ENCODE measurements around the gene RUNDC3A.

RUNDC3A gene

GRCh38 chr17:44284024-44284400 lies 24.4 kb upstream of the RUNDC3A start:
- DNase-seq: no peak

- no peak for DNase-seq
Observed at GRCh38 chr17:44287651-44288050, 20.8 kb upstream of the RUNDC3A start.

DNA sequence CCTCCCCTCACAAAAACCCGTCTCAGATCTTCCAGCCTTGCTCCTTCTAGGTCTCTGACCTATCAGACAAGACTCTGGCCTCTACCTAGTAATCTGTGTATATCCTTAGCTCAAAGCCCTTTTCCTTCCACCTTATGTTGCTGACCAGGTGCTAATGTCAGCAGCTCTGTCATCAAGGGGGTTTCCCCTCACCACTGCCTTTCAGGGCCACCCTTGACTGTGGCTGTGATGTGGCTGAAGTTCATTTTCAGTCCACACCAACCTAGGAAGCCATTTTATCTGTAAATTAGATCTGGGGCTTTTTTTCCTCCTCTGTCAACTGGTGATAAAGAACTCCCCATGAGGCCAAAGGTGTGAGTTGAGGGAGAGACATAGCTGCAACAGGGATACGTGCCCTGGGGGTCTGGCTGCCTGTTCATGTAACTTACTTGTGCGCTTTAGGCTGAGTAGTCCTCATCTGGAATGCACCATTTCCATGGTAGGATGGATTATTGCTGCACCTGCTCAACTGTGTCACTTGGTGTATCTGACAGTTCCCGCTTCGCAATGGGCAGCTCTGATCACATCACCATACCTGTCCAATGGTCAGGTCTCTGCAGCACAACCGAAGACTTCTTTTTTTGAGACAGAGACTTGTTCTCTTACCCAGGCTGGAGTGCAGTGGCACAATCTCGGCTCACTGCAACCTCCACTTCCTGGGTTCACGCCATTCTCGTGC lies 14.7 kb upstream of the RUNDC3A start:
- DNase-seq: no peak

DNA sequence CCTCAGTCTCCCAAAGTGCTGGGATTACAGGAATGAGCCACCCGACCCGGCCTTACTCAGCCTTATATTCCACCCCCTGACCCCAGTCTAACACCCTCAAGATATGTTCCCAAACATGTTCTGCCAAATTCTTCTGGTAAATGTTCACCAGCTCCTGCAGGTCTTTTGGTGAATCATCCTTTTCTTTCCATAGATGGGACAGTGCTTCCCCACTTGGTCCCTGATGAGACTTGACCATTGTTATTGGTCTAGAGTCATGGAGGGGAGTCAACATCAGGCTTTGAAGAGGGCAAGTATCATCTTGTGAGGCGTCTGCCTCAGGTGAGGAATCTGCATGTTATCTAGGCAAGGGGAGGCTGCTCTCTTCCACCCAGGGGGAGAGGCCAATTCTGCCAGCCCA lies 10.4 kb upstream of the RUNDC3A start:
- DNase-seq: no peak

DNA sequence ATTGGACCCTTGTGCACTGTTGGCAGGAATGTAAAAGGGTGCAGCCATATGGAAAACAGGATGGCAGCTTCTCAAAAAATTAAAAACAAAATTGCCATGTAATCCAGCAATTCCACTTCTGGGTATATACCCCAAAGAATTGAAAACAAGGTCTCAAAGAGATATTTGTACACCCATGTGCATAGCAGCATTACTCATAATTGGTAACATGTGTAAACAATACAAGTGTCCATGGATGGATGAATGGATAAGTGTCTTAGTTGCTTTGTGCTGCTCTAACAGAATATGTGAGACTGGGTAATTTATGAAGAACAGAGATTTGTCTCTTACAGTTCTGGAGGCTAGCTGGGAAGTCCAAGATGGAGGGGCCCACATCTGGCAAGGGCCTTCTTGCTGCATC lies 3.8 kb upstream of the RUNDC3A start:
- peak; percentile 35 for DNase-seq

GRCh38 chr17:44307387-44308186 lies 814 bp upstream of the RUNDC3A start:
- peak; percentile 84 for DNase-seq

- DNase-seq: peak; percentile 19
Observed at GRCh38 chr17:44308865-44309264, 464 bp downstream of the RUNDC3A start.

GRCh38 chr17:44309472-44309871 lies 1.1 kb downstream of the RUNDC3A start:
- DNase-seq: no peak

DNA sequence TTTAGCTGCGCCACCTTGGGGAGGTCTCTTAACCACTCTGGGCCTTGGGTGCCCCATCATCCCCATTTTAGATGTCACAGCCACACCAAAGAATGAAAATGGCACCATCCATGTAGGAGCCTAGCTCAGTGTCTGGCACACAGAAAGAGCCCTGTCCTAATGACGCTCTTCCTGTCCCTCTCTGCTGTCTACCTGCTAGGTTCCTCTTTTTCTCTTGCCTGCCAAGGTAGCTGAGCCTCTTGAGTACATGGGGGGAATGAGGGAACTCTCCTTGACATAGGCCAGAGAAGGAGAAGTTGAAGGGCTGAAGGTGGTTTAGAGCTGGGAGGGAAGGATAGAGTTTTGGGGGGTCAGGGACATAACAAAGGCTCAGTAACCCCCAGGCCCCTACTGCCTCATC lies 1.8 kb downstream of the RUNDC3A start:
- no peak for DNase-seq

- no peak for DNase-seq
Observed at GRCh38 chr17:44310609-44311376, 2.4 kb downstream of the RUNDC3A start.

DNA sequence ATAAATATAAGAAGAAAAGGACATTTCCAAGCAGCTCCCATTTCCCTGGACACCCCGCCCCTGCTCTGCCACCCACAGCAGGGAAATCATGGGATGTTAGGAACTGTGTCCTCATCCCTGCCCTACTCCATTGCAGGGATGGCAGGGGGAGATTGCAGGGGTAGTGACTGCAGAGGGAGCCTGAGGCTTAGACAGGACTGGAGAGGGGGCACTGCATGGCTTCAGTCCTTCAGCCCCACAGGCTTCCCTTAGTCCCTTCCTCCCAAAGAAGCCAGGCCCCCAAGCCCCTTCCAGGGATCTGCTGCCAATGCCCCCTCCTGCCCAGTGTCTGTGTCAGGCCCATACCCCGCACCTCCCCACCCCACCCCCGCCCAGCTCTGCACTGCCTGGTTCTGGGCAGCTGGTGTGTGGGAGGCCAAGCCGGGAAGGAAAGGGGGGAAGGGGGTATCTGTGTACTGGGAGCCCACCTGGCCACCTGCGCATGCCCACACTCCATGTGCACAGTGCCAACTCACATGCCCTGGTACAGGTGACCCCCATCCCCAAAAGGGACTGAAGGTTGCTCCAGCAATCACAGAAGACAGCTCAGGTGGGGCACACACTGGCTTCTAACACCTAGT lies 3.3 kb downstream of the RUNDC3A start:
- DNase-seq: no peak

DNA sequence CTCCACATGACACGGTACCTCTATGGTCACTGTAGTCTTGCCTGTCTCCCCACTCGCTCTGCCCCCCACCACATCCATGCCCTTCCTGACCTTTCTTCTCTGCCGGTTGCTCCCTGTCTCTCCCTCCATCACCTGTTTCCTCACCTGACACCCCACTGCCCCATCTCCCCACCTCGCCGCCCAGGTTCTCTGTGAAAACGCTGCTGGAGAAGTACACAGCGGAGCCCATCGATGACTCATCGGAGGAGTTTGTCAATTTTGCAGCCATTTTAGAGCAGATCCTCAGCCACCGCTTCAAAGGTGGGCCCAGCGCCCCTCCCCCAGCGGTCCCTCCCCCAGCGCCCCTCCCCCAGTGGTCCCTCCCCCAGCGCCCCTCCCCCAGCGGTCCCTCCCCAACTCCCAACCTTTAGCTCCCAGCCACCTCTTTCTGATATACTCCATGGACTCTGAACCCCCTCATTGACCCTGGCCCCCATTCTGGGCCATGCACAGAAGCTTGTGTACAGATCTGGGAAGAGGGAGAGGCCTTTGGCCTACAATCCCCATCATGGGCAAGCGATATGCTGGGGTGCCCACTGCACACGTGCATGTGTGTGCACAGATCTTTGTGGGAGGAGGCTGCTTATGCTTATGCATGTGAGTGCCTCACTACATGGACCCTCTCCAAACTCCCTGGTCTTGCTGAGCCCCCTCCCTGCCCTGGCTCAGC lies 4.1 kb downstream of the RUNDC3A start:
- no peak for DNase-seq

- DNase-seq: no peak
Observed at GRCh38 chr17:44314031-44314430, 5.6 kb downstream of the RUNDC3A start.

- DNase-seq: no peak
Observed at GRCh38 chr17:44314524-44314868, 6.1 kb downstream of the RUNDC3A start.

DNA sequence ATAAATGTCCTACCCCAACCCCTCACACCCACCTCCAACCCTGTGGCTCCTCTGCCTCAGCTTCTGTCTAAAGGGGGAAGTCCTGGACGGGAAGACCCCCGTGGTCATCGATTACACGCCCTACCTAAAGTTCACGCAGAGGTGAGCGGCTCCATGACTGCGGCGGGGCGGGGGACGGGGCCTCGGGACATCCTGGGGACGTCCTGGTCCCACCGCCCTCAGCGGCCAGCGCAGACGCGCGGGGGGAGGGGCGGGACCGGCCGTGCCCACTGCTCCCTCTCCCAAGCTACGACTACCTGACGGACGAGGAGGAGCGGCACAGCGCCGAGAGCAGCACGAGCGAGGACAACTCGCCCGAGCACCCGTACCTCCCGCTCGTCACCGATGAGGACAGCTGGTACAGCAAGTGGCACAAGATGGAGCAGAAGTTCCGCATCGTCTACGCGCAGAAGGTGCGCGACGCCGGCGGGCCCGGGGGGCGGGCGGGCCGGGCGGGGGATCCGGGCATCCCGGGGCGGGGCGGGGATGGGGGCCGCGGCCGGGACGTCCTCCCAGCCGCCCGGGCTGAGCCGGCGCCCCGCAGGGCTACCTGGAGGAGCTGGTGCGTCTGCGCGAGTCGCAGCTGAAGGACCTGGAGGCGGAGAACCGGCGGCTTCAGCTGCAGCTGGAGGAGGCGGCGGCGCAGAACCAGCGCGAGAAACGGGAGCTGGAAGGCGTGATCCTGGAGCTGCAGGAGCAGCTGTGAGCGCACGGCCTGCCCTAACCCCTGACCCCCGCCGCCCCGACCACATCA lies 6.7 kb downstream of the RUNDC3A start:
- DNase-seq: no peak

GRCh38 chr17:44315760-44316731 lies 7.6 kb downstream of the RUNDC3A start:
- DNase-seq: no peak

- no peak for DNase-seq
Observed at GRCh38 chr17:44317545-44317944, 9.1 kb downstream of the RUNDC3A start.

GRCh38 chr17:44318077-44318892 lies 9.9 kb downstream of the RUNDC3A start:
- DNase-seq: no peak

- no peak for DNase-seq
Observed at GRCh38 chr17:44320066-44320465, 11.7 kb downstream of the RUNDC3A start.
